ENCODE data around the gene CLDN6. TPM values are rescaled to one million over a fixed set of nuclear protein-coding genes. Genes with fewer than 3 reads are reported as not detected.
"Not testable (repeated sequence)": the region's sequence is repeated elsewhere in the genome, so short reads cannot be mapped to it uniquely, and the experiment has no call there.

Gene CLDN6
- polyA plus RNA-seq (ENCODE audit: insufficient read length in 12 of 12), result 1 to 10 TPM in 3 of 12 donors, under 1 TPM in 7, not detected in 2; 0.26 to 9.1 (median 0.41) TPM
- long read RNA-seq, donor 1, partial matches to known transcripts, result 0 of 2 reads
- long read RNA-seq, donor 1, other reads (novel, unspliced or antisense), result 0 of 2 reads
- long read RNA-seq, donor 2, result 0 reads
- long read RNA-seq, donor 3, partial matches to known transcripts, result 0 of 1 reads
- long read RNA-seq, donor 3, other reads (novel, unspliced or antisense), result 0 of 1 reads
- long read RNA-seq, donor 4, result 0 reads
- long read RNA-seq, donor 5, partial matches to known transcripts, result 302 of 592 reads
- long read RNA-seq, donor 5, other reads (novel, unspliced or antisense), result 290 of 592 reads
- long read RNA-seq, donor 6, result 0 reads
- long read RNA-seq, donor 7, result 0 reads
- long read RNA-seq, donor 8, result 0 reads
- long read RNA-seq, donor 9, result 0 reads
- long read RNA-seq, donor 10, partial matches to known transcripts, result 36 of 96 reads
- long read RNA-seq, donor 10, other reads (novel, unspliced or antisense), result 60 of 96 reads
- long read RNA-seq, donor 11, result 0 reads

- no peak for DNase-seq
Measured at GRCh38 chr16:3017794-3018506, at the start of gene CLDN6. TSS of gene CLDN6 (minus strand) at chr16:3018183. CDS start at chr16:3016021, 2,162 bp downstream.

- DNase-seq, result no peak
Measured at GRCh38 chr16:3066440-3066748, 48.4 kb upstream of the CLDN6 start.

GRCh38 chr16:3065742-3066439 is 47.9 kb upstream of the CLDN6 start:
- no peak for DNase-seq

- peak; percentile 79 for DNase-seq
Measured at GRCh38 chr16:3065069-3065741, 47.2 kb upstream of the CLDN6 start, which contains the start of gene IL32. TSS of gene IL32 (plus strand) at chr16:3065640. CDS start at chr16:3065812, 172 bp downstream.

- no peak for DNase-seq
Measured at GRCh38 chr16:3063625-3064386, 45.8 kb upstream of the CLDN6 start.

GRCh38 chr16:3062553-3062952 is 44.6 kb upstream of the CLDN6 start:
- DNase-seq, result no peak

GRCh38 chr16:3060339-3061127 is 42.5 kb upstream of the CLDN6 start:
- DNase-seq, result no peak

GRCh38 chr16:3059723-3060242 is 41.8 kb upstream of the CLDN6 start:
- DNase-seq, result no peak

GRCh38 chr16:3059041-3059722 is 41.2 kb upstream of the CLDN6 start:
- peak; percentile 85 for DNase-seq

- no peak for DNase-seq
Measured at GRCh38 chr16:3058139-3059030, 40.4 kb upstream of the CLDN6 start.

- DNase-seq, result no peak
Measured at GRCh38 chr16:3057181-3058138, 39.5 kb upstream of the CLDN6 start.

GRCh38 chr16:3056336-3057180 is 38.6 kb upstream of the CLDN6 start:
- no peak for DNase-seq

GRCh38 chr16:3055734-3056115 is 37.7 kb upstream of the CLDN6 start:
- DNase-seq, result not testable (repeated sequence)

GRCh38 chr16:3054965-3055733 is 37.2 kb upstream of the CLDN6 start:
- DNase-seq, result no peak

- not testable (repeated sequence) for DNase-seq
Measured at GRCh38 chr16:3053330-3053710, 35.3 kb upstream of the CLDN6 start.

All from muscle of arm (tissue), 14 donors.